ENCODE data around the gene LRATD1. TPM values are rescaled to one million over a fixed set of nuclear protein-coding genes. Genes with fewer than 3 reads are reported as not detected.
"Not testable (repeated sequence)": the region's sequence is repeated elsewhere in the genome, so short reads cannot be mapped to it uniquely, and the experiment has no call there.

The LRATD1 gene
- total RNA-seq, 1 donor from 2014 or later = 21.6 TPM

- TF ChIP-seq CTCF (conservative IDR thresholded peaks at IDR 0.05) = no peak
- Mint-ChIP-seq H3K27ac (no peak overlapping the region), H3K4me1 (ENCODE audit: unreplicated experiment) (no peaks in the 10 kb centered on the region), H3K36me3 (no peaks in the 10 kb centered on the region), H3K9me3 (peaks cover 3% of the 10 kb centered on the region), H3K27me3 (peaks cover 4% of the 10 kb centered on the region), H3K4me3 (no peak overlapping the region)
- DNase-seq (ENCODE audit: extremely low spot score, unreplicated experiment) = no peak
Observed at GRCh38 chr2:14616342-14616741, 16.2 kb upstream of the LRATD1 start.

- no peak overlapping the region for H3K27ac Mint-ChIP-seq
- no peak for DNase-seq (ENCODE audit: extremely low spot score, unreplicated experiment)
- H3K27me3 Mint-ChIP-seq = peaks cover 4% of the 10 kb centered on the region
- H3K4me1 Mint-ChIP-seq (ENCODE audit: unreplicated experiment) = no peaks in the 10 kb centered on the region
- peaks cover 4% of the 10 kb centered on the region for H3K9me3 Mint-ChIP-seq
- H3K4me3 Mint-ChIP-seq = no peak overlapping the region
- H3K36me3 Mint-ChIP-seq = no peaks in the 10 kb centered on the region
- no peak for TF ChIP-seq CTCF (conservative IDR thresholded peaks at IDR 0.05)
Observed at GRCh38 chr2:14616950-14617349, 15.6 kb upstream of the LRATD1 start.

DNA sequence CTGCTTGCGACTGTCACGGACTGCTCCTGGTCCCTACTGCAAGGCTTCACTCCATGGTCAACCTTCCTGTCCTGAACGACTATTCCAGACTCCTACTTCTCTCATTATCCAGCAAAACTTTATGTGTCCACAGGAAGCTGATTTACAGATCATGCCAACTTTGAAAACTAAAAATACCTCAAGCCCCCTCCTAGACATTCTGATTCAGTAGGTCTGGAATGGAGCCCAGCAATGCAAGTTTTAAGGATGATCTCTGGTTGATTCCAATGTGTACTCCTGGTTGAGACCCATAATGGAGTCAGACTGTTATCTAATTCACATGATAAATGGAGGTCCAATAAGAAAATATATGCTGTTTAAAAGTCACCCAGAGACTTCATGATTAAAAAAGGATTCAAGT, 13.1 kb upstream of the LRATD1 start:
- Mint-ChIP-seq H3K27me3 (peaks cover 4% of the 10 kb centered on the region), H3K27ac (no peak overlapping the region), H3K4me1 (ENCODE audit: unreplicated experiment) (no peaks in the 10 kb centered on the region), H3K9me3 (peaks cover 4% of the 10 kb centered on the region), H3K36me3 (no peaks in the 10 kb centered on the region), H3K4me3 (no peak overlapping the region)
- TF ChIP-seq CTCF (conservative IDR thresholded peaks at IDR 0.05) = no peak
- DNase-seq (ENCODE audit: extremely low spot score, unreplicated experiment) = no peak

DNA sequence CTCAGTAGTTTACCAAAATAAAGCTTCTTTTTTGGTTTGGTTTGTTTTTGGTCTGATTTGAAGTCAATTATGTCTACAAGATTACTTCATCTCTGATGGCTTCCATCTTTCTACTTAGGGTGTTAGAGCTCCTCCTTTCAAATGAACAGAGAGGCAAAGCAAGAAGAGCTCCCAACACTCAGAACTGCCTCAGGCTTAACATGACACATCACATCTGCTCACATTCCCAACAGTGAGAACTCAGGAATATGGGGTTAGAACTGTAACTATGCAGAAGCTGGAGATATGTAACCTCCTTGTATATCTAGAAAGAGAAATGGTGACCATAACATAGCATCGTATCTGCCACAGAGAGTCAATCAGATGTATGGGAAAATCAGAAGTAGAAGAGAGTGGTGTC, 11.4 kb upstream of the LRATD1 start:
- no peak for DNase-seq (ENCODE audit: extremely low spot score, unreplicated experiment)
- no peaks in the 10 kb centered on the region for H3K4me1 Mint-ChIP-seq (ENCODE audit: unreplicated experiment)
- H3K27me3 Mint-ChIP-seq = peaks cover 4% of the 10 kb centered on the region
- H3K36me3 Mint-ChIP-seq = no peaks in the 10 kb centered on the region
- peaks cover 4% of the 10 kb centered on the region for H3K9me3 Mint-ChIP-seq
- TF ChIP-seq CTCF (conservative IDR thresholded peaks at IDR 0.05) = no peak
- H3K27ac Mint-ChIP-seq = no peak overlapping the region
- no peak overlapping the region for H3K4me3 Mint-ChIP-seq

GRCh38 chr2:14621906-14622549, 10.5 kb upstream of the LRATD1 start:
- no peak for DNase-seq (ENCODE audit: extremely low spot score, unreplicated experiment)
- TF ChIP-seq CTCF (conservative IDR thresholded peaks at IDR 0.05) = no peak
- H3K4me3 Mint-ChIP-seq = no peak overlapping the region
- peaks cover 4% of the 10 kb centered on the region for H3K9me3 Mint-ChIP-seq
- no peaks in the 10 kb centered on the region for H3K4me1 Mint-ChIP-seq (ENCODE audit: unreplicated experiment)
- H3K27ac Mint-ChIP-seq = no peak overlapping the region
- H3K27me3 Mint-ChIP-seq = peaks cover 4% of the 10 kb centered on the region
- no peaks in the 10 kb centered on the region for H3K36me3 Mint-ChIP-seq

- not testable (repeated sequence) for H3K4me3 Mint-ChIP-seq; H3K36me3 Mint-ChIP-seq; DNase-seq (ENCODE audit: extremely low spot score, unreplicated experiment); H3K27ac Mint-ChIP-seq; H3K4me1 Mint-ChIP-seq (ENCODE audit: unreplicated experiment); H3K27me3 Mint-ChIP-seq; H3K9me3 Mint-ChIP-seq
Observed at GRCh38 chr2:14622550-14622939, 10.0 kb upstream of the LRATD1 start.

Data from type B pancreatic cell (in vitro differentiated cells).